ENCODE measurements around the gene C20orf144.
"Not testable (repeated sequence)": the region's sequence is repeated elsewhere in the genome, so short reads cannot be mapped to it uniquely, and the experiment has no call there.

DNA sequence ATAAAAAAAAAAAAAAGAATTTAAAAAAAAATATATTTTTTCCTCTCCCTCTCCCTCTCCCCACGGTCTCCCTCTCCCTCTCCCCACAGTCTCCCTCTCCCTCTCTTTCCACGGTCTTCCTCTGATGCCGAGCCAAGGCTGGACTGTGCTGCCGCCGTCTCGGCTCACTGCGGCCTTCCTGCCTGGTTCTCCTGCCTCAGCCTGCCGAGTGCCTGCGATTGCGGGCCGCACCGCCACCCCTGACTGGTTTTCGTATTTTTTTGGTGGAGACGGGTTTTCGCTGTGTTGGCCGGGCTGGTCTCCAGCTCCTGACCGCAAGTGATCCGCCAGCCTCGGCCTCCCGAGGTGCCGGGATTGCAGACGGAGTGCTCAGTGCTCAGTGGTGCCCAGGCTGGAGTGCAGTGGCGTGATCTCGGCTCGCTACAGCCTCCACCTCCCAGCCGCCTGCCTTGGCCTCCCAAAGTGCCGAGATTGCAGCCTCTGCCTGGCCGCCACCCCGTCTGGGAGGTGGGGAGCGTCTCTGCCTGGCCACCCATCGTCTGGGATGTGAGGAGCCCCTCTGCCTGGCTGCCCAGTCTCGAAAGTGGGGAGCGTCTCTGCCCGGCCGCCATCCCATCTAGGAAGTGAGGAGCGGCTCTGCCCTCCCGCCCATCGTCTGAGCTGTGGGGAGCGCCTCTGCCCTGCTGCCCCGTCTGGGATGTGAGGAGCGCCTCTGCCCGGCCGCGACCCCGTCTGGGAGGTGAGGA, 38.7 kb downstream of the C20orf144 start:
- not testable (repeated sequence) for TF ChIP-seq CTCF, POLR2A, EP300, POLR2AphosphoS5 (IDR thresholded peaks at IDR 0.05)
